SK-N-SH treated with all-trans-retinoic acid at 6 μM for 48 hours (cell line): ENCODE results near the gene CTXND2.

Source experiments
- ARNTL ChIP-seq: fragments of 450-650 bp; formaldehyde crosslinking; IDR thresholded peaks from 2 replicates; pipeline ENCODE4 v1.5.0; 2020; ENCODE audit warnings: low read depth, mild to moderate bottlenecking, moderate library complexity, borderline replicate concordance
- ESRRG ChIP-seq: fragments of 250-450 bp; sonication (Bioruptor Pico); IDR thresholded peaks from 2 replicates; pipeline ENCODE4 v1.6.1; 2021; ENCODE audit warnings: mild to moderate bottlenecking
- GLIS3 ChIP-seq: fragments of 250-450 bp; sonication (Bioruptor Pico); IDR thresholded peaks from 2 replicates; pipeline ENCODE4 v1.5.0; 2020; ENCODE audit warnings: mild to moderate bottlenecking, moderate library complexity
- POU6F1 ChIP-seq: fragments of 250-450 bp; sonication (Bioruptor Pico); IDR thresholded peaks from 2 replicates; pipeline ENCODE4 v1.8.0; 2021; ENCODE audit warnings: low read depth, mild to moderate bottlenecking, moderate library complexity, borderline replicate concordance
- ZFP30 ChIP-seq: fragments of 450-650 bp; formaldehyde crosslinking; IDR thresholded peaks from 2 replicates; pipeline ENCODE4 v1.5.0; 2022; ENCODE audit warnings: mild to moderate bottlenecking, moderate library complexity
- ZNF8 ChIP-seq: fragments of 450-650 bp; formaldehyde crosslinking; IDR thresholded peaks from 2 replicates; pipeline ENCODE4 v1.5.0; 2020; ENCODE audit warnings: mild to moderate bottlenecking, moderate library complexity
- TF ChIP-seq, protein P1 (sequence below): fragments of 250-450 bp; sonication (Bioruptor Pico); IDR thresholded peaks from 2 replicates; pipeline ENCODE4 v1.5.1; 2021; ENCODE audit warnings: mild to moderate bottlenecking, moderate library complexity

DNA sequence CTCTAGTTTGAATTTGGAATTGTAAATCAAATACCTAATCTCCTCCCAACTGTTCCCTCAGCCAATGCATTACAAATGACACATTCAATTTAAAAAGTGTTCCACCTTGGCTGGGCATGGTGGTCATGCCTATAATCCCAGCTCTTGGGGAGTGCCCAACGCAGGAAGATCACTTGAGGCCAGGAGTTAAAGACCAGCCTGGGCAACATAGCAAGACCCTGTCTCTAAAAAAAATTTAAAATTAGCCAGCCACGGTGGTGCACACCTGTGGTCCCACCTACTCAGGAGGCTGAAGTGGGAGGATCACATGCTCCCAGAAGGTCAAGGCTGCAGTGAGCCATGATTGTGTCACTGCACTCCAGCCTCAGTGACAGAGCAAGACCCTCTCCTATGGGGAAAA is 14.4 kb upstream of the CTXND2 start:
- TF ChIP-seq ESRRG (CRISPR knock-in tag) (no peak), POU6F1 (CRISPR knock-in tag) (no peak), ZNF8 (CRISPR knock-in tag) (no peak), GLIS3 (CRISPR knock-in tag) (no peak), ARNTL (no peak), ZFP30 (CRISPR knock-in tag) (no peak)
- TF ChIP-seq, protein P1, sequence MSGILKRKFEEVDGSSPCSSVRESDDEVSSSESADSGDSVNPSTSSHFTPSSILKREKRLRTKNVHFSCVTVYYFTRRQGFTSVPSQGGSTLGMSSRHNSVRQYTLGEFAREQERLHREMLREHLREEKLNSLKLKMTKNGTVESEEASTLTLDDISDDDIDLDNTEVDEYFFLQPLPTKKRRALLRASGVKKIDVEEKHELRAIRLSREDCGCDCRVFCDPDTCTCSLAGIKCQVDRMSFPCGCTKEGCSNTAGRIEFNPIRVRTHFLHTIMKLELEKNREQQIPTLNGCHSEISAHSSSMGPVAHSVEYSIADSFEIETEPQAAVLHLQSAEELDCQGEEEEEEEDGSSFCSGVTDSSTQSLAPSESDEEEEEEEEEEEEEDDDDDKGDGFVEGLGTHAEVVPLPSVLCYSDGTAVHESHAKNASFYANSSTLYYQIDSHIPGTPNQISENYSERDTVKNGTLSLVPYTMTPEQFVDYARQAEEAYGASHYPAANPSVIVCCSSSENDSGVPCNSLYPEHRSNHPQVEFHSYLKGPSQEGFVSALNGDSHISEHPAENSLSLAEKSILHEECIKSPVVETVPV (CRISPR knock-in tag): no peak
